HEK293 (cell line): Measurements from ENCODE around the gene BAIAP2.

ENCODE experiments used
- CTCF ChIP-seq: fragments of 450-650 bp; formaldehyde crosslinking; IDR thresholded peaks from 2 replicates; pipeline ENCODE4 v1.5.1; 2016; ENCODE audit warnings: missing biosample characterization, missing genetic modification characterization
- PRDM4 ChIP-seq: fragments of 450-650 bp; formaldehyde crosslinking; IDR thresholded peaks from 2 replicates; pipeline ENCODE4 v1.5.1; 2017; ENCODE audit warnings: missing biosample characterization, missing genetic modification characterization
- ZNF239 ChIP-seq: fragments of 450-650 bp; formaldehyde crosslinking; IDR thresholded peaks from 2 replicates; pipeline ENCODE4 v1.5.1; 2016; ENCODE audit warnings: missing biosample characterization, missing genetic modification characterization
- ZNF571 ChIP-seq: fragments of 450-650 bp; formaldehyde crosslinking; IDR thresholded peaks from 2 replicates; pipeline ENCODE4 v1.5.0; 2017; ENCODE audit warnings: missing biosample characterization, missing genetic modification characterization
- ZNF596 ChIP-seq: fragments of 450-650 bp; IDR thresholded peaks from 2 replicates; pipeline ENCODE4 v1.5.0; 2018; ENCODE audit warnings: missing biosample characterization, mild to moderate bottlenecking, missing genetic modification characterization, moderate library complexity
- ZNF610 ChIP-seq: fragments of 450-650 bp; formaldehyde crosslinking; IDR thresholded peaks from 2 replicates; pipeline ENCODE4 v1.5.1; 2016; ENCODE audit warnings: missing biosample characterization, missing genetic modification characterization, borderline replicate concordance

GRCh38 chr17:81068411-81069134 lies 33.6 kb downstream of the BAIAP2 start:
- TF ChIP-seq ZNF596 (no peak), CTCF (no peak), ZNF571 (tag by site-specific recombination) (no peak), ZNF610 (no peak), PRDM4 (tag by site-specific recombination) (no peak), ZNF239 (no peak)
